ENCODE results near the gene MPZL2.
A peak's percentile ranks its signal among the peaks of the same experiment; 100 is the strongest.

MPZL2 gene

GRCh38 chr11:118206391-118207031, 57.6 kb downstream of the MPZL2 start:
- Histone ChIP-seq H3K27ac (no peak overlapping the region), H3K27me3 (peaks cover 0 to 34% of the 10 kb centered on the region in 2 donors), H3K9me3 (no peaks in the 10 kb centered on the region), H3K4me1 (no peaks in the 10 kb centered on the region), H3K4me3 (no peak overlapping the region), H3K36me3 (no peaks in the 10 kb centered on the region)
- intact Hi-C loops (cut with DNase I; ENCODE audit: low total_unique reads), result no loop called here
- DNase-seq, result peak in 1 of 2 donors; percentile 43
- no peak for TF ChIP-seq CTCF (IDR thresholded peaks at IDR 0.05)

DNA sequence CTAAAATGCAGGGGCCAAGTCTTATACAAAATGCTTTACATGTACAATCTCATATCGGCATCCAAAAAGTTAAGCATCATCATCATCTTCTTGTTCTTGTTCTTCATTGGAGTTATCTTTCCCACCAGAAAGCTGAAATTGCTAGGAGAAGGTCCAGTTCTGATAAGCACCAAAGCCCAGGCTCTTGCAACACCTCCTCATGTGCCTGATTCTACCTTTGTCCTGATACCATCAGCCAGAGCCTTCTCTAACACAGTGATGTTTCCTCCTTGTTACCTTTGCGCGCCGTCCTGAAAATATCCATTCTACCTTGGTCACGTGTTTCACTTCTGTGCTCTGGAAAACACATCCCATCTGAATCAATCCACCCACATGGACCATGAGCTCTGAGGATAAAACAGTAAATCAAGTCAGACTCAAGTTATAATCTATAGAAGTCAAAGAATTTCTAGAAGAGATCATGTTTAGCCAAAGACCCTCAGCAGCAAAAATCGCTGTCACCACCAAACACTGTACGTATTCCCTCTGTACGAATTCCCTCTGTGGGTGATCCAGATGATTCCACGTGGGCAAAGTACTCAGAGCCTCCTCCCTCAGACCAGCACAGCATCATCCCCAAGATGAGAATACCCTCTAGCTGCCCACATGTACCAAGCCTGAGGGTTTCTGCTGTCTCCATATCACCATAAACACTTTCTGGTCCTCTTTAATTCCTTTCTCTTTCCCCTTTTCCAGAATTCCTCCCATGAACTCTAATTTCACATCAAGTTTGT, 58.3 kb downstream of the MPZL2 start:
- peaks cover 0 to 33% of the 10 kb centered on the region in 2 donors for H3K27me3 ChIP-seq
- no peaks in the 10 kb centered on the region for H3K36me3 ChIP-seq
- no peaks in the 10 kb centered on the region for H3K9me3 ChIP-seq
- H3K27ac ChIP-seq, result no peak overlapping the region
- no peak for TF ChIP-seq CTCF (IDR thresholded peaks at IDR 0.05)
- no peaks in the 10 kb centered on the region for H3K4me1 ChIP-seq
- H3K4me3 ChIP-seq, result no peak overlapping the region
- intact Hi-C loops (cut with DNase I; ENCODE audit: low total_unique reads), result no loop called here
- no peak for DNase-seq
